T-helper 2 cell treated with Interferon-gamma antibody and Interleukin-4, amounts not matched to agents 5 μg/mL and 100 μg/mL, for 36 hours (primary cell): ENCODE results near the gene KCNN4.

Source experiments
- DNase-seq: peaks from one replicate; pipeline ENCODE4 v3.0.0; 2021; ENCODE audit warnings: low spot score
- H3K27ac Mint-ChIP-seq: one replicate; pipeline ENCODE4 v1.8.0; 2021; ENCODE audit warnings: mild to moderate bottlenecking, mixed read lengths
- H3K27me3 Mint-ChIP-seq: one replicate; pipeline ENCODE4 v1.8.0; 2021; ENCODE audit warnings: low read depth, mixed read lengths
- H3K36me3 Mint-ChIP-seq: one replicate; pipeline ENCODE4 v1.8.0; 2021; ENCODE audit warnings: low read depth, mixed read lengths
- H3K4me1 Mint-ChIP-seq: one replicate; pipeline ENCODE4 v1.8.0; 2021; ENCODE audit warnings: low read depth, mixed read lengths
- H3K4me3 Mint-ChIP-seq: one replicate; pipeline ENCODE4 v1.8.0; 2022; ENCODE audit warnings: mild to moderate bottlenecking, moderate library complexity, mixed read lengths
- H3K9me3 Mint-ChIP-seq: one replicate; pipeline ENCODE4 v1.8.0; 2021; ENCODE audit warnings: mixed read lengths

The KCNN4 gene

GRCh38 chr19:43755256-43755801 lies 25.4 kb downstream of the KCNN4 start:
- H3K9me3 Mint-ChIP-seq = no peaks in the 10 kb centered on the region
- peak; percentile 81 for DNase-seq
- peaks cover 4% of the 10 kb centered on the region for H3K27me3 Mint-ChIP-seq
- peaks cover 45% of the 10 kb centered on the region for H3K36me3 Mint-ChIP-seq
- peak overlapping the region; percentile 98 for H3K4me3 Mint-ChIP-seq
- peak overlapping the region; percentile 100 for H3K27ac Mint-ChIP-seq
- peaks cover 45% of the 10 kb centered on the region for H3K4me1 Mint-ChIP-seq

- Mint-ChIP-seq H3K4me3 (peak within 1 kb of the TSS; percentile 98), H3K27ac (peak within 1 kb of the TSS; percentile 100), H3K36me3 (peaks cover 51% of the 10 kb centered on the region), H3K9me3 (no peaks in the 10 kb centered on the region), H3K4me1 (peaks cover 47% of the 10 kb centered on the region), H3K27me3 (peaks cover 4% of the 10 kb centered on the region)
- peak; percentile 99 for DNase-seq
Observed at GRCh38 chr19:43754503-43755255, 26.1 kb downstream of the KCNN4 start, which contains the start of gene SMG9. SMG9 (minus strand) TSS chr19:43754962; CDS start chr19:43750741, 4,221 bp downstream.

- H3K36me3 Mint-ChIP-seq = peaks cover 56% of the 10 kb centered on the region
- peak overlapping the region; percentile 100 for H3K27ac Mint-ChIP-seq
- no peak for DNase-seq
- H3K9me3 Mint-ChIP-seq = no peaks in the 10 kb centered on the region
- peaks cover 4% of the 10 kb centered on the region for H3K27me3 Mint-ChIP-seq
- peaks cover 43% of the 10 kb centered on the region for H3K4me1 Mint-ChIP-seq
- H3K4me3 Mint-ChIP-seq = peak overlapping the region; percentile 98
Observed at GRCh38 chr19:43754253-43754502, 26.6 kb downstream of the KCNN4 start.

- no peak for DNase-seq
- Mint-ChIP-seq H3K4me1 (peaks cover 34% of the 10 kb centered on the region), H3K4me3 (no peak overlapping the region), H3K36me3 (peaks cover 67% of the 10 kb centered on the region), H3K27me3 (peaks cover 4% of the 10 kb centered on the region), H3K27ac (no peak overlapping the region), H3K9me3 (no peaks in the 10 kb centered on the region)
Observed at GRCh38 chr19:43752287-43752875, 28.4 kb downstream of the KCNN4 start.

- peaks cover 4% of the 10 kb centered on the region for H3K27me3 Mint-ChIP-seq
- H3K4me1 Mint-ChIP-seq = peaks cover 30% of the 10 kb centered on the region
- H3K27ac Mint-ChIP-seq = peak overlapping the region; percentile 47
- DNase-seq = no peak
- no peak overlapping the region for H3K4me3 Mint-ChIP-seq
- no peaks in the 10 kb centered on the region for H3K9me3 Mint-ChIP-seq
- H3K36me3 Mint-ChIP-seq = peaks cover 70% of the 10 kb centered on the region
Observed at GRCh38 chr19:43751466-43752220, 29.1 kb downstream of the KCNN4 start.

GRCh38 chr19:43749898-43750297 lies 30.9 kb downstream of the KCNN4 start:
- no peak overlapping the region for H3K4me3 Mint-ChIP-seq

GRCh38 chr19:43749152-43749551 lies 31.6 kb downstream of the KCNN4 start:
- H3K27ac Mint-ChIP-seq = no peak overlapping the region
- H3K27me3 Mint-ChIP-seq = no peaks in the 10 kb centered on the region
- no peak overlapping the region for H3K4me3 Mint-ChIP-seq
- no peaks in the 10 kb centered on the region for H3K9me3 Mint-ChIP-seq
- peaks cover 18% of the 10 kb centered on the region for H3K4me1 Mint-ChIP-seq
- H3K36me3 Mint-ChIP-seq = peaks cover 71% of the 10 kb centered on the region
- DNase-seq = no peak

More at GRCh38 chr19:43749898-43750297, 30.9 kb downstream of the KCNN4 start:
- Mint-ChIP-seq H3K36me3 (peaks cover 69% of the 10 kb centered on the region), H3K27ac (no peak overlapping the region), H3K4me1 (peaks cover 20% of the 10 kb centered on the region), H3K9me3 (no peaks in the 10 kb centered on the region), H3K27me3 (peaks cover 4% of the 10 kb centered on the region)
- no peak for DNase-seq

- H3K9me3 Mint-ChIP-seq = no peaks in the 10 kb centered on the region
- H3K4me3 Mint-ChIP-seq = no peak overlapping the region
- DNase-seq = no peak
- H3K27ac Mint-ChIP-seq = no peak overlapping the region
- H3K36me3 Mint-ChIP-seq = peaks cover 72% of the 10 kb centered on the region
- peaks cover 15% of the 10 kb centered on the region for H3K4me1 Mint-ChIP-seq
- no peaks in the 10 kb centered on the region for H3K27me3 Mint-ChIP-seq
Observed at GRCh38 chr19:43748685-43749084, 32.1 kb downstream of the KCNN4 start.

GRCh38 chr19:43748205-43748594 lies 32.6 kb downstream of the KCNN4 start:
- DNase-seq = no peak
- Mint-ChIP-seq H3K9me3 (no peaks in the 10 kb centered on the region), H3K27ac (peak overlapping the region; percentile 45), H3K36me3 (peaks cover 74% of the 10 kb centered on the region), H3K4me3 (no peak overlapping the region), H3K4me1 (peaks cover 15% of the 10 kb centered on the region), H3K27me3 (no peaks in the 10 kb centered on the region)

- DNase-seq = no peak
- Mint-ChIP-seq H3K36me3 (peaks cover 74% of the 10 kb centered on the region), H3K27me3 (no peaks in the 10 kb centered on the region), H3K4me1 (peaks cover 11% of the 10 kb centered on the region), H3K4me3 (no peak overlapping the region), H3K27ac (peak overlapping the region; percentile 45), H3K9me3 (no peaks in the 10 kb centered on the region)
Observed at GRCh38 chr19:43747557-43748204, 33.1 kb downstream of the KCNN4 start.

GRCh38 chr19:43743059-43743458 lies 37.7 kb downstream of the KCNN4 start:
- Mint-ChIP-seq H3K27me3 (no peaks in the 10 kb centered on the region), H3K4me1 (peaks cover 5% of the 10 kb centered on the region), H3K27ac (peak overlapping the region; percentile 20), H3K36me3 (peaks cover 69% of the 10 kb centered on the region), H3K4me3 (no peak overlapping the region), H3K9me3 (no peaks in the 10 kb centered on the region)
- no peak for DNase-seq

- DNase-seq = no peak
- no peak overlapping the region for H3K27ac Mint-ChIP-seq
- H3K4me3 Mint-ChIP-seq = no peak overlapping the region
- no peaks in the 10 kb centered on the region for H3K9me3 Mint-ChIP-seq
- peaks cover 4% of the 10 kb centered on the region for H3K4me1 Mint-ChIP-seq
- H3K27me3 Mint-ChIP-seq = no peaks in the 10 kb centered on the region
- peaks cover 69% of the 10 kb centered on the region for H3K36me3 Mint-ChIP-seq
Observed at GRCh38 chr19:43741075-43741825, 39.5 kb downstream of the KCNN4 start.
